Measurements from ENCODE around the gene KRTAP3-2.

DNA sequence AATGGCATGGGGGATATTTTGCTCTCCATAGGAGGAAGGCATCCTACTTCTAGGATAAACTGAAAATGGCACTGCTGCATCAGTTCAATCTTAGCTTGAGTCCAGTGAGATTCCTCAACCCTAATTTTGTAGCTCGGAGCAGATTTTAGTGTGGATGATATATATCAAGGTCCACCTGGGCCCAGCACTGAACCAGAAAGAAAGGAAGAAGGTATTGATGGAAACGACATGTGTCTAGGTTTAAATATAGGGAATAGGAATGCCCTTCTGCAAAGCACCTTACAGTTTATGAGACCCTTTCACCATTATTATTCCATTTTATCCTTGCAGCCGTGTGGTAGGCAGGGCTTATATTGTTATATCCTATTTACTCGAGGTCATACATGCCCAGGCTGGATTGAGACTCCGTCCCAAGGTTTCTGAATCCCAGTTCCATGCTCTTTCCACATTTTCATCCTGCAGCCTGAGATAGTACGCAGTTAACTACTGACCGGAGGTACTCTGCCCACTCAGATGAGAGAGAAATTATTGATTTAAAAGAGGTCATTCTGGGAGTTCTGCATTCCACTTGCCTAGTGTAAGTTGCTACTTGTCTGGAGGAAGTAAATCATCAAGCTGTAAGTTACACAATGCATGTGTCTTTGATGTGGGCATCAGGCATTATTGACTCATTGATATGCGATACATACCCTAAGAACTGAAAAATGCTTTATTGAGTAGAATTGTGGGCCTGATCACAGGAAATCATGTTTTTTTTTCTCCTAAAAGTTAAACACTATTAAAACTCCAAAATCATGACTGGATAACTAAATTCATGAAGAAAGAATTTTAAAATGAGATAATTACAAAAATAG, 43.1 kb downstream of the KRTAP3-2 start:
- TF ChIP-seq, protein P1, sequence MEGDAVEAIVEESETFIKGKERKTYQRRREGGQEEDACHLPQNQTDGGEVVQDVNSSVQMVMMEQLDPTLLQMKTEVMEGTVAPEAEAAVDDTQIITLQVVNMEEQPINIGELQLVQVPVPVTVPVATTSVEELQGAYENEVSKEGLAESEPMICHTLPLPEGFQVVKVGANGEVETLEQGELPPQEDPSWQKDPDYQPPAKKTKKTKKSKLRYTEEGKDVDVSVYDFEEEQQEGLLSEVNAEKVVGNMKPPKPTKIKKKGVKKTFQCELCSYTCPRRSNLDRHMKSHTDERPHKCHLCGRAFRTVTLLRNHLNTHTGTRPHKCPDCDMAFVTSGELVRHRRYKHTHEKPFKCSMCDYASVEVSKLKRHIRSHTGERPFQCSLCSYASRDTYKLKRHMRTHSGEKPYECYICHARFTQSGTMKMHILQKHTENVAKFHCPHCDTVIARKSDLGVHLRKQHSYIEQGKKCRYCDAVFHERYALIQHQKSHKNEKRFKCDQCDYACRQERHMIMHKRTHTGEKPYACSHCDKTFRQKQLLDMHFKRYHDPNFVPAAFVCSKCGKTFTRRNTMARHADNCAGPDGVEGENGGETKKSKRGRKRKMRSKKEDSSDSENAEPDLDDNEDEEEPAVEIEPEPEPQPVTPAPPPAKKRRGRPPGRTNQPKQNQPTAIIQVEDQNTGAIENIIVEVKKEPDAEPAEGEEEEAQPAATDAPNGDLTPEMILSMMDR (IDR thresholded peaks at IDR 0.05) = no peak
- no peak for TF ChIP-seq POLR2A (IDR thresholded peaks at IDR 0.05)
- no peak for TF ChIP-seq POLR2AphosphoS5 (IDR thresholded peaks at IDR 0.05)
